ENCODE measurements around the gene DGKD.

The DGKD gene

DNA sequence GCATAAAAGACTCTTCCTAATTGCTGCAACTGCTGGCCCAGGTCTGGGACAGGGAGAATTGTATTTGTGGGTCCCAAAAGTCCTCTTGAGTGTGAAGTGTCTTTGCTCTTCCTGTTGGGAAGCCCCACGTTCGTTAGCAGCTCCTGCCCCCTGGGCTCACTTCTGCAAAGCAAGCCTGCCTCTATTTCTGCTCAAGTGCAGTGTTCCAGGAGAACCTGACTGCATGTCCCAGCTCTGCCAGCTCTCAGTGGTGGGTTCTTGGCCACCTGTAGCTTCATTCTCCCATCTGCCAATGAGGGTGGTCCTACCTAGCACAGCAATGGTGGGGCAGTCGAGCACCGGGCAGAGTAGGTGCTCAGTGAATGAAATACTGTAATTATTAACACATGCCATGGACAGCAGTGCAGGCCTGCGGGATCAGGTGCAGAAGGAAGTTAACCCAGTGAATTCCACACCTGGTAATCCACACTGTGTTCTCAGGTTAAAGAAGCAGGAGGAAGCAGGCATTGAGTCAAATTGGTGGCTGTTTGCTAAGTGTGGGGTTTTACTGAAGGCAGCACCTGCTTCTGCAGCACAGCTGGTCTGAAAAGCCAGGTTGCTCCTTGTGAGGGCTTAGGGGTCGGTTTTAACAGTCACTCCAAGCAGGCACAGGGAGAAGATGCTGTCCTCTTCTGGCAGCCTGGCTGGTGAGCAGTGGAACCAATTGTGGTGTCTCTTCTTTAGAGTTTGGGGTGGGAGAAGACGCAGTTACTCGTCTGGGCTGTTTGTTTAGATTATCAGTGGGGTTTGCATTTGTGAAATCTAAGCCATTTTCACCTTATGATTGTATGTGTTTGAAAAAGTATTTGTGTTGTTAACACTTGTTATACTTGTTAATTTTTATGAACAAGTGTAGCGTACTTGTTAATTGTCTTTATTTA, 54.3 kb downstream of the DGKD start:
- H3K4me3 ChIP-seq (ENCODE audit: low read depth, low read length): no peak overlapping the region

DNA sequence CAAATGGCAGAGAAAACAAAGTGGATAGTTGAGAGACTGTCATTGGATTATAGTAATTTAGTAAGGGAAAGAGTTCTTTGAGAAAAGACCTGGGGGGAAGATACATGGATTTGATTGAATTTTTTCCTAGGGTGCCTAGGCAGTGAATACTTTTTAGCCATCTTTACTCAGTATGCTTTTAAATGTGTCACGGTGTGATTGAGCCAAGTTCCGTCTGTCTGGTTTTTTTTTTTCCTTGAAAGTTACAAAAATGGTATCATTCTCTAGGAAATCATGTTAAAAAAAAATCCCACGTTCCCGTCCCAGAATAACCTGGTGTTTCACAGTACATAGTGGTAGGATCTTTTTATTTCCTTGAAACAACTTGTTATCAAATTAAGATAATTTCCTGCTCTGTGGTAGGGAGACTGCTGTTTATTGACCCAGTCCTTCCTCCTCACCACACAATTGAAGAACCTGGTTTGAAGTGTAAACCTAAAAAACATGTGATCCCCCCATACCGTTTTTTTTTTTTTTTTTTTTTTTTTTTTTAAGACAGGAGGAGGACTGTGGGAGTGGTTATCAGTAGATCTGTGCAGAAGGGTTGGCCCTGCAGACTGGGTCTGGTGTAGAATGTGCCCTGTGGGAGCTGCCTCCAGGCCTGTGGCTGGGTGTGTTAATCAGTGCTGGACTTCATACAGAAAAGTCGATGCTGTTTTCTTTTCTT, 55.1 kb downstream of the DGKD start:
- no peak overlapping the region for H3K4me3 ChIP-seq (ENCODE audit: low read depth, low read length)

DNA sequence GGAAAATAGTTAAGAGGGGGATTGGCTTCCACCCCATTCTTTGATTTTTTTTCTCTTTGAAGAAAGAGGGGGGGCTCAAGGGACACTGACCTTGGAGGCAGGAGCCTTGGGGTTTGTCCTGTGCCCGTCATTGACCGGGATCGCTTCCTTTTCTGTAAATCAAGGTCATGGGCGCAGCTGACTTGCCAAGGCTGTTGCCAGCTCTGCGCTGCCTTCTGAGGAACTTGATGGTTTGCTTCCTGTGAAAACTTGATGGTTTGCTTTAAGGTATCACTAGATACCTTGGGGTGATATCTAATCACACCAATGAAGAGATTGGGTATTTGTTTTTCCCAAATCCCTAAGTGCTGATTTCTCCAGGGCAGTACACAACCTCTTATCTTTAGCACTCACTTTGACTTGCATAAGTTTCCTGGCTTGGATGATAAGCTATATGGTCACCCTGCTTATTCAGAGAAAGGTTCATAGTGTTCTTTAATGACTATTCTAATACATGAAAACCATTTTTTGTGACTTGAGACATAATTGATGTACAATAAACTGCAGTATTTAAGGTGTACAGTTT, 56.0 kb downstream of the DGKD start:
- no peak overlapping the region for H3K4me3 ChIP-seq (ENCODE audit: low read depth, low read length)

DNA sequence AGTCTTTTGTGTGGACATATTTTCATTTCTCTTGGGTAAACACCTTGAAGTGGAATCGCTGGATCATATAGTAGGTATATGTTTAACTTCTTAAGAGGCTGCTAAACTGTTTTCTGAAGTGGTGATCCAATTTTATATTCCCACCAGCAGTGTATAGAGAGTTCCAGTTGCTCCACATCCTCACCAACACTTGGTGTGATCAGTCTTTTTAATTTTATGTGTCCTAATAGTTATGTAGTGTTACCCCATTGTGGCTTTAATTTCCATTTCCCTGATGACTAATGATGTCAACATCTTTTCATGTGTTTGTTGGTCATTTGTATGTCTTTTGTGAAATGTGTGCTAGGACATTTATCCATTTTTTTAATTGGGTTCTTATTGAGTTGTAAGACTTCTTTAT, 56.9 kb downstream of the DGKD start:
- no peak overlapping the region for H3K4me3 ChIP-seq (ENCODE audit: low read depth, low read length)

DNA sequence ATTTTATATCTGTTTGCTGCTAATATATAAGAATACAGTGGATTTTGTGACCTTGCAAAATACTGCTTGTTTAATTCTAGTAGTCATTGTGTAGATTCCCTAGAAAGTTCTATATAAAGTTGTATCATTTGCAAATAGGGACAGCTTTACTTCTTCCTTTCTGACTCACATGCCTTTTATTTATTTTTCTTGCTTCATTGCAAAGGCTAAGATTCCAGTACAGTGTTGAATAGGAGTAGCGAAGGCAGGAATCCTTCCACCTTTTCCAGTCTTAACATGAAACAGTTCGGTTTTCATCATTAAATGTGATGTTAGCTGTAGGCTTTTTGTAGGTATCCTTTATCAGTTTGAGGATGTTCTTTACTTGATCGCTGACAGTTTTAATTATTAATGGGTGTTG, 58.1 kb downstream of the DGKD start:
- H3K4me3 ChIP-seq (ENCODE audit: low read depth, low read length): no peak overlapping the region

DNA sequence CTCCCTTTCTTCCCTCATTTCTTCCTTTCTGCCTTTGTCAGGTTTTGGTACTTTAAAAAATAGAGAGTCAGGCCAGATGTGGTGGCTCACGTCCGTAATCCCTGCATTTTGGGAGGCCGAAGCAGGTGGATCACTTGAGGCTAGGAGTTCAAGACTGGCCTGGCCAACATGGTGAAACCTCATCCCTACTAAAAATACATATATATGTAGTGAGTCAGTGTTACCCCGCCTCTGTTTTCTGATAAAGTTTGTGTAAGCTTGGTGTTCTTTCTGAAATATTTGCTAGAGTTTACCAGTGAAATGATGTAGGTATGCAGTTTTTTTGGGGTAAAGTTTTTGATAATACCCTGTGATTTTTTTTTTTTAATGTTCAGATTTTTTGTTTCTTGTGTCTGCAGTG, 58.8 kb downstream of the DGKD start:
- H3K4me3 ChIP-seq (ENCODE audit: low read depth, low read length): no peak overlapping the region

DNA sequence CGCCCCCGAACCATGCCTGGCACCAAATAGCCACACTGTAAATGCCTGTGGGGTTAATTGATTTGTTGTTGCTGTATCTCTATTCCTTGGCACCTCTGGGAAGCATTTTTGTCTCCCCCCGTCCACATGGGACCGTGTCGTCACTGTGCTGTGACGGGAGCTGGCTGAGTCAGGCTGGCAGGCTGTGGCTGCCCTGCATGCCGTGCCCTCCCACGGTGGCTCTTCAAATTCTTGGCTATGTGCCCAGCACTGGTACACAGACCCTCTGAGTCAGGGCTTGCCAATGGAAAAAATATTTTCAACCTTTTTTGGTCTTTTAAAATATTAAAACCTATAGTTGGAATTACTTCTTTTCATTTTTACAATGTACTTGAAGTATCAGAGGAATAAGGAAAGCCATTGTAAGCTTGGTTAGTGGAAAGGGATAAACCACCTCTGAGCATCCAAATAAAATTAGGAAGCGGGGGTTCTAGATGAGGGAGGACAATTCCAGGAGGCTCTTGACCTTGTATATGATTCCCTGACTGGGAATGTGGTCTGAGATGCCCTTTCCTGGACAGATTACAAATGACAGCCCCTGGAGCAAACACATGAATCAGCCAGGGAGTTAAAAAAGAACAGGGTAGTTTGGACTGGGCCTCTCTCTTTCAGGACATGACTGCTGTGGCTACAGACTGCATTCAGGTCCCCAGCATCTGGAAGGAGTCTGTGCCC, 59.4 kb downstream of the DGKD start:
- H3K4me3 ChIP-seq (ENCODE audit: low read depth, low read length): no peak overlapping the region

DNA sequence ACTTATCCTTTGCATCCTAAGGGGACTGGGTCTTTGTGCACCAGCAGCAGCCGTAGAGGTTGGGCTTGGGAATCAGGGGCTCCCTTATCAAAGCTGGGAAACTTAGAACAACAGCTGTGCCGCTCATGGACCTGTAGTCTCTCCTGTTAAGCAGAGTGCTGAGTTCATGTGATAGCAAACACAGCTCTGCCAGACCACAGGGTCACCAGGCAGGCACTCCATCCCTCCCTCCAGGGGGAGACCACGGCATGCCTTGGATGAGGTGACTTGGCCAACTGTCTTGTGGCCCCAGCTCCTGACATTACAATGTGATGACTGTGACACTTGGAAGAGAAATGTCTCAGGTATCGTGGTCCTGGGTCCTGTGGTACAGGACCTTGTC, 60.0 kb downstream of the DGKD start:
- no peak overlapping the region for H3K4me3 ChIP-seq (ENCODE audit: low read depth, low read length)

DNA sequence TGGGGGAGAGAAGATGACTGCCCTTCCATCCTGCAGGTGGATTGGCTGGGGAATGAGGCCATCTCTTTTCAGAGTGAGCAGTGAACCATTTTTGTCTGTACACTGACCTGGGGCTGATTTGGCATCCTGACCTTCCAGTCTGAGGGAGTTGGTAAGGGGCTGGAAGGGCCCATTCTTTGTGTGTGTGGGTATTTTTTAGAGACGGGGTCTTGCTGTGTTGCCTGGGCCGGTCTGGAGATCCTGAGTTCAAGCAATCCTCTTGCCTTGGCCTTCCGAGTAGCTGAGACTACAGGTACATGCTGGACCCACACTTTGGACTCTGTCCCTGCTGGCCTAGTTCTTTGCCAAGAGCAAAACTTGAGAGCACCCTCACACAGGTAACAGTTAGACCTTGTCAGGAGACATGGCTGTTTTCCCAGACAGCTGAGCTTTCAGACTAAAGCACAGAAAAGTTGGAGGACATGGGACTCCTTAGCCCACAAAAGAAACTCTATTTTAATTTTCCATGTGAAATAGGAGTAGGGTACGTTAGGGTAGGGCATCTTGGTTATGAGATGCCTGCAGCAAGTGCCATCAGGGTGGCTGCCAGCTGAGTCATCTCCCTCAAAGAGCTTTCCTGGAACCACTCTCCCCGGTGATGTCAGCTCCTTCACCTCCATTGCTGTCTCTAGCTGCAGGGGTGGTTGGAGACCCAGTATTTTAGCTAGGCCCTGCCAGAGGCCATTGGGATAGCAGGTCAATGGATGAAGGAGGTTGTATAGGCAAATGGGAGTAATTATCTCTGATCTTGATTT, 60.7 kb downstream of the DGKD start:
- H3K4me3 ChIP-seq (ENCODE audit: low read depth, low read length): no peak overlapping the region

DNA sequence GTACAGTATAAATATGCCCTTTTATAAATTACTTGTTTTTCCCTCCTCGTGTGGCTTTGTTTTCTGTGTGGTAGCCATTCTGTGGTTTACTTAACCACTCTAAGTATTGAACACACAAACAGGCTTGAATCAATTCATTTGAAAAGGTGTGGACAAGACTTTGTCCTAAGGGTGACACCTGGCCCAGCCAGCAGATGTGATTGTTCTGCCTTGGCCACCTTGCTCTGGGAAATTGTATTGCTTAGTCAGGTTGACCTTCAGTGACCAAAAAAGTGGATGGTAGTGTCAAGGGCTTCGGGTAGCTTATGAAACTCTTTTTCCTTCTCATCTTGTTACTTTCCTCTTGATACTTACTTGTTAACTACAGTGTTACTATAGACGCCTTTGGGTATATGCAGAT, 61.9 kb downstream of the DGKD start:
- no peak overlapping the region for H3K4me3 ChIP-seq (ENCODE audit: low read depth, low read length)

DNA sequence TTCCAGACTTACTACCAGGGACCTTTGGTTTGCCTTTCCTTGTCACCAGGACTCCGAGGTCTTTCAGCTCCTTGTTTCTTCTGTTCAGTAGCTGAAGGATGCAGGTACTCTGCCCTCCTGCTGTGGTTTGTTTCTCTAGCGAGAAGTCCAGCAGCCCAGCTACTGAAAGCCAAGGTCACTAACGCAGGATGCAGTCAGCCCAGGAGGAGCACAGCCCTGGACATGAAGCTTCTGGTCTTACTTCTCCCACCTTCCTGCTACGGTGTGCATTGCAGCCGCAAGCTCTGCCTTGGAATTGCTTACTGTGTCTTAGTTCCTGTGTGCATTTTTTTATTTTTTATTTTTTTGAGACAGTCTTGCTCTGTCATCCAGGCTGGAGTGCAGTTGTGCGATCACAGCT, 62.4 kb downstream of the DGKD start:
- no peak overlapping the region for H3K4me3 ChIP-seq (ENCODE audit: low read depth, low read length)

DNA sequence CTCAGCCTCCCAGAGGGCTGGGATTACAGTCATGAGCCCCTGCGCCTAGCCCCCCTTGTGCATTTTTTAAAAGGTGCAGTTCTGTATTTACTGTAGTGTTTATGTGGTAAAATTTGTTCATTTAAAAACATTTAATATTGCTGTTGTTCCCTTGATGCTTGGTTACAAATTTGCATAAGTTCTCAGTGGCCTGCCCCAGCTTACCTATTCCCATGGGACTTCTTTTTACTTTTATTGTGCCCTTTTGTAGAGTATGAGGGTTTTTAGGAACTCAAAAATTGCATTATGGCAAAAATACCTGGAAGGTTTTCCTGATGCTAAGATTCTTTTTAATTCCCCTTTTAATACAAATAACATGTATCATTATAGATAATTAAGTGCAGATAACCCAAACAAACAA, 63.0 kb downstream of the DGKD start:
- H3K4me3 ChIP-seq (ENCODE audit: low read depth, low read length): no peak overlapping the region

DNA sequence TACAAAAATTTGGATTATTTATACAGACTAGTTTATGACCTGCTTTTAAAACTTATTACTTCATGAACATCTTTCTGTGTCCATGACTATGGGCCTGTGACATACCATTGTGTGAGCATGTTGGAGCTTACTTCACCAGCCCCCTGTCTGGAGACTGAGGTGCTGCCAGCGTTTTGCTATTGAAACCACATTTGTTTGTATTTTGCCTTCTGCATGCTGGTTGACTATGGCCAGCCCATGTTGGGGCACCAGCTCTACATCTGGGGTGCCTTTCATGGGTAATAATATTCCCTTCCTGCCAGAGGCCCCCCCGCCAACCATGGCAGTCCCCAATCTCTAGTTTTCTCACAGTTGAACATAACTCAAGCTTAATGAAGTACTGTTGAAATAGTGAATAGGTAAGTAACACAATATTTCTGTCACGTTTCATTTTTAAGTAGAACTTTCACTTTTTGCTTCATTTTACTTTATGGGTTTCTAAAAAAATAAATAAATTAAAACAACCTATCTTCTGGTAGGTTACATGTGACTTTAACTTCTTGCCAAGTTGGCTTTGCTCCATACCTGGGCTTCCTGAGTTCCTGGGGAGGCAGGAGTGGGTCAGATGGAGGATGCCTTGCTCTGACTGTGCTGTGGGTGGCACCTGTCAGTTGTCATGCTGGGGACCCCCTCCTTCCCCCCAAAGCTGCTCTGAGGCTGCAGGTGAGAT, 63.9 kb downstream of the DGKD start:
- H3K4me3 ChIP-seq (ENCODE audit: low read depth, low read length): no peak overlapping the region

DNA sequence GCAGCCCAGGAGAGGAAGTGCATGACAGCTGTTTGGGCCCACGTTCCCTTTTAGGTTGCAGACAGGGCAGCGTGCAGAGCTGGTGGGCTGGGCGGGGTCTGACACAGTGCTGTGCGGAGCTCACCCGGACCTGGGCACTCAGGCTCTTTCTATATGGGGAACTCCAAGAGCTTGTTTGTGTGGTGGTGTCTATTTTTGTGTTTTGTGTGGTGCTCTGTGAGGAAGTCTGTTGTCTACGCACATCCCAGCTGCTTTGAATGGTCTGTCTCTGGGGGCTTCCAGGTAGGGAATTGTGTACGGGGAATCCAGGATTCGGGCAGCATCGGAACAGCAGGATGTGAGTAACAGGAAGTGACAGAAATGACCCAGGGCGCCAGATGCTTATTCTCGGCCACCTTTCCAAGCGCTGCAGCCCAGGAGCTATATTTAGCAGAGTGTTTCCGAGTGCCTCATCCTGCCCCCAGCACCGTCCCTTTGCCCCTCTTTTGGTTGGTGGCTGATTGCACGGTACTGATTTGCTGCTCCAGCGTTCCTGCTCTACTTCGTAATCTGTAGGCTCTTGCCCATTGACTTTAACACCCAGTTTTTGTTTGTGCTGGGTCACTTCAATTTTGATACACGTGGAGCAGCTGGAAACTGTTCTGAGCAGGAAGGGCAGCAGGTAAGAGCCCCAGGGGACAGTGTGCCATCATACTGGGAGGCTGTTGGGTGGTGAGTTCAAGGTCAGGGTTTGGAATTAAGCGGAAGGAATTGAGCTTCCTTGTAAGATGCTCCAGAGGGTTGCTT, 64.7 kb downstream of the DGKD start:
- H3K4me3 ChIP-seq (ENCODE audit: low read depth, low read length): no peak overlapping the region

DNA sequence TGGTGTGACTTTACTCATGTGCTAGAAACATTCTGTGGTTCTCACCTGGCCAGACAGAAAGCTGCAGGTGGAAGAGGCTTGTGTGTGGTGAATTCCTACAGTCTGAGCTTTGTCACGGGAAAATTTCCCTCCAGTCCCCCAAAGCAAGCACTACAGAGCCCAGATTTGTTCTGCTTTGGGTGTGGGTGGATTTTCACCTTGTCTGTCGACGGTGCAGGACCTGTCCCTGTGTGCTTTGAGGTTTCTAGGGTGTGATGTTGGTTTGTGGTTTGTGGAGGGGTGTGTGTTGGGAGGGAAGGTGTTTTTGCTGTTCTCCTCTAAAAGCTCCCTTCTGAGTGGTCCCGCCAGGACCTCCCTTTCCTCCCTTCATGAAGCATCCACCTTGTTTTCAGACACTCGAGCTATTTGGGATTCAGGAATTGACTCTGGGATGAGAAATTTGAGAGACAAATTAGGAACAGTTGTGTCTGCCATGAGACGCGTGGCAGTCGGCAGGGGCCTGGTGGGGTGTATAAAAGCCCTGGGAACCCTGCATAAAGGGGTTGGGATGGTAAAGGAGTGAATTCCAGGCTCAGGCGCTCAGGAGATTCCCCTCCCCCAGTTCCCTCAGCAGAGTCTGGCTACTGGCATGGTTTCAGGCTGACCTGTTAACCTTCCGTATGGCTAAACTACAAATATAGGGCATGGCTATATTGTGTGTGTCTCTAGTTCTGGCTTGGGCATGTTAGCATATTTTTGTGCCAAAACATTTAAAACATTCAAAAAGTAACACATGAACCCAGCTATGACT, 65.5 kb downstream of the DGKD start:
- no peak overlapping the region for H3K4me3 ChIP-seq (ENCODE audit: low read depth, low read length)

DNA sequence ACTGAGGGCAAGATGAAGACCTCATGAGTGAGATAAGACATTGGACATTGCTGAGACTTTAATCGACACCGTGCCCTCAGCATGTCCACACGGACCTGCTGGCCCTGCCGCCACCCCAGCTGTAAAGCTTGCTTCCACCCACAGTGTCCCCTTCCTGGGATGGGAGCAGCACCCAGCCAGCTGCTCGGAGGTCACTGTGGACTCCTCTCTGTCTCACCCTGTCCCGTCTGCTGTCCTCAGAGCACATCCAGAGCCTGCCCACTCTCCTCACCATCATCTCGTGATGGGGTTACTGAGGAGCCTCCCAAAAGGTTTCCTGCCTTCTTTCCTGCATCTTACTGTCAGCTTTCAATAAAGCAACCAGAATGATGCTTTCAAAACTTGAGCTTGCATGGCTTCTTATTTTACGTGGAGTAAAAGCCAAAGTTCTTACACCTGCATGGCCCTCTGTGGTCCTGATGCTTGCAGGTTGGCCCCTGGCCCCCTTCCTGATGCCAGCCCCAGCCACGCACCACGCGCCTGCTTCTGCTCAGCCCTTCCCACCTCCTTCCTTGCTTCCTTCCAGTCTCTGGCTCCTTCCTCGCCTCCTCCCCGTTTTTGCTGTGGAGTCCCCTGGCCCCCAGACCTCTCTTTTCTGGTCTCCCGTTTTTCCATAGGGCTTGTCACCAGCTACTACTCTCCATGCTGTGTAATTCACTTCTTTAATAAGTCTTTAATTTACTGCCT, 67.0 kb downstream of the DGKD start:
- H3K4me3 ChIP-seq (ENCODE audit: low read depth, low read length): no peak overlapping the region

DNA sequence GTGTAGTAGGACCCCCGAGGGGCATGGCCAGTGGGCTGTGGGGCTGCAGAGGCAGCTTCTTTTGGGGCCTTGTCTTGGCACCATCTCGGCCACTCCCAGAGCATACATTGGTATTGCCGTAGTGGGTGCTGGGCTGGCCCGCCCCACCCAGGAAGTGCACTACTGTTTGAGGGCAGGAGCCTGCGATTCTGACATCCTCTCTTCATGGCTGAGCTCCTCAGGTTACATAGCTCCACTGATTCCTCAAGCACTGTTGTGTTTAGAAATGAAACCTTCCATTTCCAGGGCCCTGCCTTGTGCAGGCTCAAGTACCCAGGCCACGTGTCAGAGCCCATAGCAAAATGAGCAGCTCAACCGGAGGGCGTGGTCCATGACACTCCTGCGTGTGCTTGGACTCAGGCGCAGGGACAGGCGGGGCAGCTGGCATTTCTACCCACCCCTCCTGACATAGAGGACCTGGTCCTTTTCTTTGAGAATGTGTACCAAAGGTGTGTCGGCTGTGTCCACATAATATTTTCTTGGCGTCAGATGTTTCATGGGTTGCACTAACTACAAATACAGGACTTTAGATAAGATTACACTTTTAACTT, 67.9 kb downstream of the DGKD start:
- H3K4me3 ChIP-seq (ENCODE audit: low read depth, low read length): no peak overlapping the region
